ENCODE results near the gene BIN1. TPM values are rescaled to one million over a fixed set of nuclear protein-coding genes. Genes with fewer than 3 reads are reported as not detected.

The BIN1 gene
- total and polyA plus RNA-seq, 2 of the 4 experiments (the other 2 are of a cell fraction): 18.1 to 25.7 TPM

GRCh38 chr2:127143841-127144782 is 37.2 kb upstream of the BIN1 start (continued):
- TF ChIP-seq, protein P1, sequence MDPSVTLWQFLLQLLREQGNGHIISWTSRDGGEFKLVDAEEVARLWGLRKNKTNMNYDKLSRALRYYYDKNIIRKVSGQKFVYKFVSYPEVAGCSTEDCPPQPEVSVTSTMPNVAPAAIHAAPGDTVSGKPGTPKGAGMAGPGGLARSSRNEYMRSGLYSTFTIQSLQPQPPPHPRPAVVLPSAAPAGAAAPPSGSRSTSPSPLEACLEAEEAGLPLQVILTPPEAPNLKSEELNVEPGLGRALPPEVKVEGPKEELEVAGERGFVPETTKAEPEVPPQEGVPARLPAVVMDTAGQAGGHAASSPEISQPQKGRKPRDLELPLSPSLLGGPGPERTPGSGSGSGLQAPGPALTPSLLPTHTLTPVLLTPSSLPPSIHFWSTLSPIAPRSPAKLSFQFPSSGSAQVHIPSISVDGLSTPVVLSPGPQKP (IDR thresholded peaks at IDR 0.05; ENCODE audit: borderline replicate concordance, low read depth, low read length): no peak
- TF ChIP-seq NFE2L2 (IDR thresholded peaks at IDR 0.05; ENCODE audit: low read depth, low read length) (no peak), SMC3 (IDR thresholded peaks at IDR 0.05; ENCODE audit: low read depth, low read length) (no peak)

Measured in IMR-90 (cell line).